Jurkat, Clone E6-1 (cell line): ENCODE data around the gene FGD3.

Source experiments
- DNase-seq: peaks from one replicate; pipeline ENCODE4 v3.0.0-alpha.2; 2011; ENCODE audit warnings: low read depth, low spot score
- H3K4me3 ChIP-seq: 2 replicates; pipeline ENCODE4 v1.5.1; 2011; ENCODE audit warnings: mild to moderate bottlenecking, low read length, control low read depth, moderate library complexity

The FGD3 gene

GRCh38 chr9:93082841-93083411, 135.6 kb downstream of the FGD3 start:
- DNase-seq = no peak

GRCh38 chr9:93083592-93084470, 136.5 kb downstream of the FGD3 start:
- DNase-seq = no peak
- H3K4me3 ChIP-seq = no peak overlapping the region

More at GRCh38 chr9:93082841-93083411, 135.6 kb downstream of the FGD3 start:
- no peak overlapping the region for H3K4me3 ChIP-seq

- no peak overlapping the region for H3K4me3 ChIP-seq
- DNase-seq = no peak
Measured at GRCh38 chr9:93084471-93084881, 137.2 kb downstream of the FGD3 start.

- DNase-seq = no peak
- no peak overlapping the region for H3K4me3 ChIP-seq
Measured at GRCh38 chr9:93085676-93086075, 138.4 kb downstream of the FGD3 start.
